Lung (tissue), 12 donors: ENCODE data around the gene ENPP1. TPM values are rescaled to one million over a fixed set of nuclear protein-coding genes. Genes with fewer than 3 reads are reported as not detected.

Source experiments
- ATAC-seq: fragments of 200-7000 bp; cut with Tn5 transposase; one replicate; pipeline ENCODE4 v1.9.1; 2020; ENCODE audit warnings: moderate number of reproducible peaks; ENCODE audit not compliant: insufficient read depth, low FRiP score
- DNase-seq, 3 donors: peaks; one replicate each; pipeline ENCODE4 v3.0.0-alpha.2; 2013 to 2017
- H3K27ac ChIP-seq, 2 donors: one replicate each; pipeline ENCODE4 v1.5.1; 2013; ENCODE audit warnings: mild to moderate bottlenecking in 2 of 2, moderate library complexity in 2 of 2, control low read depth in 1 of 2, inconsistent platforms in 1 of 2, low read depth in 1 of 2, low read length in 1 of 2
- H3K27me3 ChIP-seq, 3 donors: one replicate each; pipeline ENCODE4 v1.5.1; 2013; ENCODE audit warnings: low read length in 2 of 3; ENCODE audit not compliant: control insufficient read depth in 3 of 3, insufficient read depth in 3 of 3
- H3K36me3 ChIP-seq, 4 donors: one replicate each; pipeline ENCODE4 v1.5.1; 2013; ENCODE audit warnings: low read length in 4 of 4, mild to moderate bottlenecking in 1 of 4, moderate library complexity in 1 of 4; ENCODE audit not compliant: control insufficient read depth in 4 of 4, insufficient read depth in 4 of 4
- H3K4me1 ChIP-seq, 5 donors: one replicate each; pipeline ENCODE4 v1.5.1; 2013; ENCODE audit warnings: low read length in 5 of 5, mild to moderate bottlenecking in 2 of 5, moderate library complexity in 1 of 5; ENCODE audit not compliant: control insufficient read depth in 5 of 5, insufficient read depth in 5 of 5
- H3K4me3 ChIP-seq: one replicate; pipeline ENCODE4 v1.5.1; 2013; ENCODE audit warnings: mild to moderate bottlenecking, control low read depth, moderate library complexity
- H3K9ac ChIP-seq, 2 donors: one replicate each; pipeline ENCODE4 v1.5.1; 2013; ENCODE audit warnings: low read length in 2 of 2, control low read depth in 1 of 2; ENCODE audit not compliant: insufficient read depth in 1 of 2
- H3K9me3 ChIP-seq, 4 donors: one replicate each; pipeline ENCODE4 v1.5.1; 2013; ENCODE audit warnings: low read length in 3 of 4, mild to moderate bottlenecking in 1 of 4, moderate library complexity in 1 of 4; ENCODE audit not compliant: control insufficient read depth in 4 of 4, insufficient read depth in 3 of 4
- WGBS, 2 donors: extraction: QIAGEN DNeasy Blood & Tissue Kit; methylation state at CpG; one replicate each; pipeline ENCODE4 v1.1.7; 2013; 5-methylcytosine and 5-hydroxymethylcytosine counted together
- polyA plus RNA-seq, 2 donors: library from polyadenylated mRNA; stranded (reverse); fragments of 200-250 nt; gene quantifications; one replicate each; pipeline ENCODE4 v1.2.1, GENCODE V29; 2013
- total RNA-seq, 2 donors: library from RNA; depleted of rRNA in 1 of 2; stranded (reverse); fragments of >200 nt in 1 of 2; gene quantifications; one replicate each; pipeline ENCODE4 v1.2.1, GENCODE V29; 2014 to 2021
- TF ChIP-seq, protein P1 (sequence below): IDR thresholded peaks from 2 replicates; pipeline ENCODE4 v1.5.1; 2012; ENCODE audit warnings: mild to moderate bottlenecking; ENCODE audit errors: control extremely low read depth, extremely low read depth
- donor health status: control.
- donor health status: control.
- donor health status: Bipolar disorder and iron deficiency.
- donor health status: healthy.
- donor health status: DM: yes; HTN: yes; CAD: no.

The ENPP1 gene
- total and polyA plus RNA-seq, 4 donors = 0.21 to 7.3 (median 0.82) TPM

- WGBS, 2 donors = 93 to 94% methylated on average over 7 of the region's 7 CpGs
- Histone ChIP-seq H3K27ac (no peak overlapping the region), H3K4me1 (no peaks in the 10 kb centered on the region), H3K36me3 (no peaks in the 10 kb centered on the region), H3K9me3 (no peaks in the 10 kb centered on the region), H3K9ac (no peak overlapping the region), H3K4me3 (no peak overlapping the region), H3K27me3 (no peaks in the 10 kb centered on the region)
- ATAC-seq = no peak
- DNase-seq = no peak
- TF ChIP-seq, protein P1, sequence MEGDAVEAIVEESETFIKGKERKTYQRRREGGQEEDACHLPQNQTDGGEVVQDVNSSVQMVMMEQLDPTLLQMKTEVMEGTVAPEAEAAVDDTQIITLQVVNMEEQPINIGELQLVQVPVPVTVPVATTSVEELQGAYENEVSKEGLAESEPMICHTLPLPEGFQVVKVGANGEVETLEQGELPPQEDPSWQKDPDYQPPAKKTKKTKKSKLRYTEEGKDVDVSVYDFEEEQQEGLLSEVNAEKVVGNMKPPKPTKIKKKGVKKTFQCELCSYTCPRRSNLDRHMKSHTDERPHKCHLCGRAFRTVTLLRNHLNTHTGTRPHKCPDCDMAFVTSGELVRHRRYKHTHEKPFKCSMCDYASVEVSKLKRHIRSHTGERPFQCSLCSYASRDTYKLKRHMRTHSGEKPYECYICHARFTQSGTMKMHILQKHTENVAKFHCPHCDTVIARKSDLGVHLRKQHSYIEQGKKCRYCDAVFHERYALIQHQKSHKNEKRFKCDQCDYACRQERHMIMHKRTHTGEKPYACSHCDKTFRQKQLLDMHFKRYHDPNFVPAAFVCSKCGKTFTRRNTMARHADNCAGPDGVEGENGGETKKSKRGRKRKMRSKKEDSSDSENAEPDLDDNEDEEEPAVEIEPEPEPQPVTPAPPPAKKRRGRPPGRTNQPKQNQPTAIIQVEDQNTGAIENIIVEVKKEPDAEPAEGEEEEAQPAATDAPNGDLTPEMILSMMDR = no peak
Measured at GRCh38 chr6:131840441-131840840, 32.6 kb downstream of the ENPP1 start.

- no peak overlapping the region for H3K27ac ChIP-seq
- WGBS, 2 donors = 85 to 92% methylated on average over 5 of the region's 5 CpGs
Measured at GRCh38 chr6:131840936-131841583, 33.2 kb downstream of the ENPP1 start.

GRCh38 chr6:131843768-131844167 lies 35.9 kb downstream of the ENPP1 start:
- no peaks in the 10 kb centered on the region for H3K4me1 ChIP-seq
- no peak overlapping the region for H3K9ac ChIP-seq
- H3K27me3 ChIP-seq = no peaks in the 10 kb centered on the region
- no peak overlapping the region for H3K27ac ChIP-seq
- H3K9me3 ChIP-seq = no peaks in the 10 kb centered on the region
- H3K4me3 ChIP-seq = no peak overlapping the region
- WGBS, 2 donors = 92 to 96% methylated on average over 2 of the region's 2 CpGs
- TF ChIP-seq, protein P1 = no peak
- no peaks in the 10 kb centered on the region for H3K36me3 ChIP-seq
- no peak for ATAC-seq
- no peak for DNase-seq

More at GRCh38 chr6:131840936-131841583, 33.2 kb downstream of the ENPP1 start:
- no peak overlapping the region for H3K9ac ChIP-seq
- DNase-seq (no peak), ATAC-seq (no peak)
- no peaks in the 10 kb centered on the region for H3K36me3 ChIP-seq
- H3K9me3 ChIP-seq = no peaks in the 10 kb centered on the region
- no peak overlapping the region for H3K4me3 ChIP-seq
- H3K27me3 ChIP-seq = no peaks in the 10 kb centered on the region
- TF ChIP-seq, protein P1 = no peak
- no peaks in the 10 kb centered on the region for H3K4me1 ChIP-seq

GRCh38 chr6:131844243-131844841 lies 36.5 kb downstream of the ENPP1 start:
- Histone ChIP-seq H3K9me3 (no peaks in the 10 kb centered on the region), H3K9ac (no peak overlapping the region), H3K4me3 (no peak overlapping the region), H3K36me3 (no peaks in the 10 kb centered on the region), H3K27ac (no peak overlapping the region), H3K27me3 (no peaks in the 10 kb centered on the region), H3K4me1 (no peaks in the 10 kb centered on the region)
- no peak for ATAC-seq
- TF ChIP-seq, protein P1 = no peak
- DNase-seq = peak in 1 of 3 donors; percentile 7
- WGBS, 2 donors = 86 to 91% methylated on average over 3 of the region's 3 CpGs
